ENCODE measurements around the gene KLF1.

DNA sequence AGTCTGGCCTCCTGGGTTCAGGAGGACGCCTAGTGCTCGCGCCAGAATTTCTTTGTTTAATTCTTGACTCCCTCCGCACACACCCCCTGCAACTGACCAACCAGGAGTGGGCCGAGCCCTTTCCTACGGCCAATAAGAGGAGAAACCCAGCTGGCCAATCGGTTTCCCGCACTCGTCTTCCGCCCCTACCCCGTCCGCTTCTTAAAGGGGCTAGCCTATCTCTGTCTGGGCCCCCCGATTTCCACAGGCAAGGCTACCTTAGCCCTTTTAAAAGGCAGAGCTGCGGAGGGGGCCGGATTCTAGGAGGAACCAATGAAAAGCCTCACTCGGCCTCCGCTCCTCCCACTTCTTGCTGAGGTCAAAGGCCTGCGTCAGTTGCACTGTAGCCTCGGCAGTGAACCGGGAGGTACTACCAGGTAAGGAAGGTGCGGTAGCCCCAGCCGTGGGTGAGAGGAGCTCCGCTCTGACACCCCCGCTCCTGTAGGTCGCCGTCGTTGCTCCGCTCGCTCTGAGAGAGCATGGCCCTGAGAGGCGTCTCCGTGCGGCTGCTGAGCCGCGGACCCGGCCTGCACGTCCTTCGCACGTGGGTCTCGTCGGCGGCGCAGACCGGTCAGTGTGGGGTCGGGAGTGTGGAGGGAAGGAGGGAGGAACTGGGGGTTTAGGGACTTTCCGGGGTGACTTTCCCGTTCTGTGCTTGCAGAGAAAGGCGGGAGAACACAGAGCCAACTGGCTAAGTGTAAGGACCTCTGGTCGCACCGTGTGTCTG lies 4.0 kb upstream of the KLF1 start, which contains the start of gene GCDH:
- TF ChIP-seq CTCF (IDR thresholded peaks at IDR 0.05) (no peak), POLR2A (IDR thresholded peaks at IDR 0.05) (peak in 1 of 2 donors; percentile 18)
